NCI-H1417 treated with DMSO at 0.1 percent for 48 hours (cell line): ENCODE measurements around the gene SFTPA1.
"Not testable (repeated sequence)": the region's sequence is repeated elsewhere in the genome, so short reads cannot be mapped to it uniquely, and the experiment has no call there.

ENCODE experiments used
- DNase-seq: peaks from one replicate; lab custom pipeline; 2025; lab: John Stamatoyannopoulos, UW

The SFTPA1 gene

GRCh38 chr10:79610601-79611191 is at the start of gene SFTPA1:
TSS of gene SFTPA1 (plus strand) at chr10:79610939. CDS start at chr10:79611826, 887 bp downstream.
- no peak for DNase-seq

GRCh38 chr10:79561257-79561656 is 49.5 kb upstream of the SFTPA1 start:
- DNase-seq = no peak

GRCh38 chr10:79562135-79562756 is 48.5 kb upstream of the SFTPA1 start:
- DNase-seq = no peak

- no peak for DNase-seq
Measured at GRCh38 chr10:79563426-79563825, 47.3 kb upstream of the SFTPA1 start.

- DNase-seq = not testable (repeated sequence)
Measured at GRCh38 chr10:79570624-79571023, 40.1 kb upstream of the SFTPA1 start.

- DNase-seq = no peak
Measured at GRCh38 chr10:79579361-79579760, 31.4 kb upstream of the SFTPA1 start.

GRCh38 chr10:79581044-79581443 is 29.7 kb upstream of the SFTPA1 start:
- DNase-seq = no peak

- no peak for DNase-seq
Measured at GRCh38 chr10:79582096-79582495, 28.6 kb upstream of the SFTPA1 start.

- DNase-seq = not testable (repeated sequence)
Measured at GRCh38 chr10:79582954-79583353, 27.8 kb upstream of the SFTPA1 start.

GRCh38 chr10:79583488-79584024 is 27.2 kb upstream of the SFTPA1 start:
- DNase-seq = no peak

GRCh38 chr10:79585870-79586527 is 24.7 kb upstream of the SFTPA1 start:
- DNase-seq = no peak

- no peak for DNase-seq
Measured at GRCh38 chr10:79586933-79587332, 23.8 kb upstream of the SFTPA1 start.

- no peak for DNase-seq
Measured at GRCh38 chr10:79588800-79589199, 21.9 kb upstream of the SFTPA1 start.

- DNase-seq = no peak
Measured at GRCh38 chr10:79593377-79593776, 17.4 kb upstream of the SFTPA1 start.

GRCh38 chr10:79594565-79594964 is 16.2 kb upstream of the SFTPA1 start:
- not testable (repeated sequence) for DNase-seq

- DNase-seq = no peak
Measured at GRCh38 chr10:79595510-79595909, 15.2 kb upstream of the SFTPA1 start.

- not testable (repeated sequence) for DNase-seq
Measured at GRCh38 chr10:79599644-79600043, 11.1 kb upstream of the SFTPA1 start.

- no peak for DNase-seq
Measured at GRCh38 chr10:79601939-79602338, 8.8 kb upstream of the SFTPA1 start.

- DNase-seq = no peak
Measured at GRCh38 chr10:79602953-79603352, 7.8 kb upstream of the SFTPA1 start.

GRCh38 chr10:79604294-79604693 is 6.4 kb upstream of the SFTPA1 start:
- DNase-seq = no peak

GRCh38 chr10:79605308-79605707 is 5.4 kb upstream of the SFTPA1 start:
- no peak for DNase-seq

GRCh38 chr10:79608505-79609375 is 2.0 kb upstream of the SFTPA1 start:
- DNase-seq = no peak
